GM21723 (cell line): ENCODE results near the gene MAN2B2.
"Not testable (repeated sequence)": the region's sequence is repeated elsewhere in the genome, so short reads cannot be mapped to it uniquely, and the experiment has no call there.

ENCODE experiments used
- ATAC-seq: cut with Tn5 transposase; IDR thresholded peaks from one replicate; pipeline ENCODE4 v1.9.1; 2021; ENCODE audit warnings: mild to moderate bottlenecking, moderate library complexity; ENCODE audit not compliant: unreplicated experiment

The MAN2B2 gene

DNA sequence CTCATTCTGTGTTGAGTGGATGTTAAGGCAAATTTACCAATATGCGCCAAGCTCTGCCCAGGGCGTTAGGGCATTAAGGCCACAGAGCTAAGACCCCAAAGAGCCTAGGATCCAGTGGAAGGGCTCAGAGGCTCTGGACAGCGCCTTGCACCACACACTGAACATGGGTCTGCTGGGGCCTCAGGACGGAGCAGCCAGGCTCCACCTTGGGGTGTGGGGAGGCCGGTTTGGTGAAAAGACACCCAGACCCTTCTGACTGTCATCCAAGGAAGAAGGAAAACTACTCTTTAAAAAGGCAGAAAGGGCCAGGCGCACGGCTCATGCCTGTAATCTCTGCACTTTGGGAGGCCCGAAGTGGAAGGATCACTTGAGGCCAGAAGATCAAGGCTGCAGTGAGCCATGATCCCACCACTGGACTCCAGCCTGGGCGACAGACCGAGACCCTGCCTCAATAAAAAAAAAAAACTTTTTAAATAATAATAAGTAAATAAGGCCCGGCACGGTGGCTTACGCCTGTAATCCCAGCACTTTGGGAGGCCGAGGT lies 64.2 kb downstream of the MAN2B2 start:
- ATAC-seq: no peak

DNA sequence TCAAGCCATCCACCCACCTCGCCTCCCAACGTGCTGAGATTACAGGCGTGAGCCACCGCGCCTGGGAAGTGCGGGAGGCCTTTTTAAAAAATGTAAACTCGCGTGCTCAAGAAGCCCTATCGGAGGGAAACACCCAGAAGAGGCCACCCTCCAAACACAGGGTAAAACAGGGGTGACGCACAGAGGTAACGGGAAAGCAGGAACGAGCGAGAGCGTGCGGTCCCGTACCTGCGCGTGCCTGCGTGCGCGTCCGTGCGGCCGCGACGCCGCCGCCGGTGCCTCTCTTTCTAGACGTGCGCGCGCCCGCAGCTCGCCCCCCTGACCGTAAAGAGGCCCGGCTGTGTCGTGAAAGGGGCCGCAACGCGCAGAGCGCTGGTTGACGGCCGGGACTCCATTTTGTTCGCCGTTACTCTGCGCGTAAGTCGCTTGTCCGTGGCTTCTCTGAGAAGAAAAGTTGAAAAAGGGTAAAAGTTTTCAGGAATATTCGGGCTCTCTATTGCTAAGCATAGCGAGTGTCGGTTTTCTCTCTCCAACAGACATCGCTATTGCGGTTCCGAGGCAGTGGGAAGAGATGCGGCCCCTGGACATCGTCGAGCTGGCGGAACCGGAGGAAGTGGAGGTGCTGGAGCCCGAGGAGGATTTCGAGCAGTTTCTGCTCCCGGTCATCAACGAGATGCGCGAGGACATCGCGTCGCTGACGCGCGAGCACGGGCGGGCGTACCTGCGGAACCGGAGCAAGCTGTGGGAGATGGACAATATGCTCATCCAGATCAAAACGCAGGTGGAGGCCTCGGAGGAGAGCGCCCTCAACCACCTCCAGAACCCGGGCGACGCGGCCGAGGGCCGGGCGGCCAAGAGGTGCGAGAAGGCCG lies 65.5 kb downstream of the MAN2B2 start, which contains the start of gene MRFAP1:
MRFAP1 (plus strand) TSS at position 394 of the 872 bp plus-strand sequence; CDS start at position 572, 178 bp downstream.
- peak; percentile 77 for ATAC-seq

DNA sequence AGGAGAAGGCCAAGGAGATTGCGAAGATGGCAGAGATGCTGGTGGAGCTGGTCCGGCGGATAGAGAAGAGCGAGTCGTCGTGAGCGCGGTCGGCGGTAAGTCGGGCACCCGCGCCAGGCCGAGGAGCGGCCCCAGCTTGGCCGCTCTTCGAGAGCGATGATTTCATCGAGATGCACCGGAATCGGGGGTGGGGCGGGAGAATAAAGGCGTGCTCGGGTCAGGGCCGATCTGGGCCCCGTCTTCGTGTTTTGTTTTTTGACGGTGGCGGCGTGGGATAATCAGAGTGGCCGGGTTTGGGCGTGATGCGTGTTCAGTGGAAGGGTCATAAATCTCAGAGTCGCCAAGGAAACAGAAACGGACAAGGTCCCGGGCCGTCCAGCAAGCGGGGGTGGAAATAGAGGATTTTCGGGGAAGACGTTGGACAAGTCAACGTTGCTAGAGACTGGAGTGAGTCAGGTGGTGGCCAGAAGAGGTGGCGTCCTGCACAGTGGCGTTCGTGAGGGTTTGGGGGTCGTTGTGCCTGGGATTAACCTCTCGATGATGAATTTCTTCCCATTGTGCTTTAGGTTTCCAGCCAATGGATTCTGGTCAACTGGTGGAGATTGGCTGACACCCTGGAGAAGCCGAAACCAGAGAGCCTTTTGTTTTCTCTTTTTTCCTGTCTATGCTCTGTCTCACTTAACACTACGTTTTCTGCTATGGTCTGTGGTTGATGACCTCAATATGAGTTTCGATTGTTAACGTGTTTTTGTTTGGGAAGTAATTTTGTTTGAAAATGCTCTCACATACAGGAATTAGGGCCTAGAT lies 66.4 kb downstream of the MAN2B2 start:
- peak; percentile 28 for ATAC-seq

DNA sequence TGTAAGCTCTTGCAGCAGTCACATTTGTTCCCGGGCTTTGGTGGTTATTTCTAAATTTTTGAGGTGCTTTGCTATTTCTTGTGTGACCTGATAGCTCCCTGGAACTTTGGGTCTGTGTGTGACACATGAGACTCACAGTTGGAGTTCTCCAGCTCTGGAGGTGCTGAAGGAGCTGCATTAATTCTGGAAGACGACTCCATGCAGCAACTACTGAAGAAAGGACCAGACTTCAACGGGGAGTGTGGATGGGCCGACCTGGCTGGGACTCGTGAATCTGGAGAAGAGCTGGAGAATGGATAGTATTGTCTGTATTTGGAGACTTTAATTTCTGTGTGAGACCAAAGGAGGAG lies 67.0 kb downstream of the MAN2B2 start:
- ATAC-seq: no peak

DNA sequence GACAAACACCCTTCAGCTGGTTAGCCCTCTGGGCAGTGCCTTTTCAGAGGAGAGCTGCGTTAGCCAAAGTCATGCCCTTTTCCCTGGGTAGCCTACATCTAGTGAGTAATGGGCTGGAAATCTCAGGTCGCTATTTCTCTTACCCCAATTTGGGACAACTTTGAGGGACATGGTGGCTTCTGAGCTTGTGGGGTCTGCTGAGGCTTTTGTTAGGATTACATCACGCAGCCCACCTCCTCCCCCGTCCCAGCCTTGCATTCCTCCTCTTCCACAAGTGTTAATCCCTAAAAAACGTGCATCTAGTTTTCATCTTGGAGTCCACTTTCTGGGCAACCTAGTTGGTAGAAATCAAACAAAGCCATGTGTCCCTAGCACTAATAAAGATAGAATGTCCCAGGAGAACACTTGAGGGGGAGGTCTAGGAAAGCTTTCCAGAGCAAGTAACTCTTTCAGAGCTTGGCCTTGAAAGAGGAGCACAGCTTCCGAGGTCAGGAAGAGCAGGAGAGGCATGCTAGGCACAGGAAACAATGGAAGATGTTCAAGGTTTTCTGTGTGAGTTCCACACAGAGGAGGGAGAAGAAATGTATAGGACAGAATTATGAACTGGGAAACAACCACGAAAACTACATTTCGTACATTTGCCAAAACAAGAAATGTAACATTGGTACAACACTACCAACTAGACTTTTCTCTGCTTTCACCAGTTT lies 68.3 kb downstream of the MAN2B2 start:
- no peak for ATAC-seq

DNA sequence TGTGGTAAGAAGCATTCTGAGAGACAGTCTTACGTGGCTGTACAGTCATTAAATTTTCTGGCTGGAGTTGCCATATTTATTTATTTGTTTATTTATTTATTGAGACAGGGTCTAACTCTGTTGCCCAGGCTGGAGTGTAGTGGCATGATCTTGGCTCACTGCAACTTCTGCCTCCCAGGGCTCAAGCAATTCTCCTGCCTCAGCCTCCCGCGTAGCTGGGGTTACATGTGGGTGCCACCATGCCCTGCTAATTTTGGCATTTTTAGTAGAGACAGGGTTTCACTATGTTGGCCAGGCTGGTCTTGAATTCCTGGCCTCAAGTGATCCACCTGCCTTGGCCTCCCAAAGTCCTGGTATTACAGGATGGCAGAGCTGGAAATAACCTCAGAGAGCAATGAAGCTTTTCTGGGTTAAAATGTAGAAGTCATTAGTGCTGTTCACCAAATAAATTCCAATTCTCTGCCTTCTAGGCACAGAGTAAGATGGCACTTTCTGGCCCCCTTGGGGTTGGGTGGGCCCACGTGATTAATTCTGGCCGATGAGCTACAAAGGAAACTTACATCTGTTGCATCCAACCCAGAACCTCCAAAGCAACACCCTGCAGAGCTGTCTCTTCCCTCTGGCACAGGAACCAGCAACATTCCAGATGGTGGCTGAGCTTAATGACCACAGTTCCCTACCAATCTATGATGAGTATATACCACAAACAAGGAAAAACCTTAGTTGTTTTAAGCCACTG lies 70.0 kb downstream of the MAN2B2 start:
- no peak for ATAC-seq

DNA sequence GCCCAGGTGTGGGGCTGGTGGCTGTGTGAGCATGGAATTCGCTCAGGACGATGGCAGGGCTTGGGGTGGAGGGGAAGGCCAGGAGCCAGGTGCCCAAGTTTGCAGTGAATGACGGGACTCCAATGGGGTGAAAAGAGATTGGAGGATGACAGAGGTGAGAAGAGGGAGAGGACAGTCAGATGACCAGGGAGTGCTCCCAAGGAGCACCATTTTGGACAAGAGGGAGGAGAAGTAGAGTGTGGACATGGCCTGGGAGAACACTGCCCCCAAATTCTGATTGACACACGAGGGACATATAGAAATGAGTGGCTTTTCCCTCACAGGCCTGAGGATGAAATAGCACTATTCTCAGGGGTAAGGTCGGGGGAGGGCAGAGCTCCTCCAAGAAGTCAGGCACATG lies 72.2 kb downstream of the MAN2B2 start:
- no peak for ATAC-seq

DNA sequence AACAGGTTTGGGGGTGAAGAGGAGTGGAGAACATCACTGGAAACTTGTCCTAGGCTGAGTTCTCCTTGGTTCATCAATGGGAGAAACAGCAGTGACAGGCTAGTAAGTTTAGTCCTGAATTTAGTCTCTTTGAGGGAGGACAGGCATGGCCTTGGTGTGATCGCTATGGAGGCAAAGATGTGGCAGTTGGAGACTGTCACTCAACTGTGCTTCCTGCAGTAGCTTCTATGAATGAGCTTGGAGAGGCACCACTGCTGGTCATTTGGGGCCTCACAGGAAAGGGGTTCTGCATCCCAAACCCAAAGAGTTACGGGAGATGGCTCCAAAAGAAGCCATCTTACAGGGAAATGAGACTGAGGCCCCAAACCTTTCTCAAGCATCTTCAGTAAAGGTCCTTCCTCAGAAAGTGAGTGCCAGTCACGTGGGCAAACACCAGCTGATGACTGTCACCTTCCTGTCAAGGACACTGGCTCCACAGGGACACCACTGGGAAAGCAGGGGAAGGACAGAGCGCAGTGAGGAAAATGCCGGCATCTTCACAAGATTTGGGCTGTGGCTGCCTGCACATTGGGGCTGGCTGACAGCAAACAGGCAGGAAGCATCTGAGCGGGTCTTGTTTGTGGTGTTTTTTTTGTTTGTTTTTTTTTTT lies 72.7 kb downstream of the MAN2B2 start:
- no peak for ATAC-seq

DNA sequence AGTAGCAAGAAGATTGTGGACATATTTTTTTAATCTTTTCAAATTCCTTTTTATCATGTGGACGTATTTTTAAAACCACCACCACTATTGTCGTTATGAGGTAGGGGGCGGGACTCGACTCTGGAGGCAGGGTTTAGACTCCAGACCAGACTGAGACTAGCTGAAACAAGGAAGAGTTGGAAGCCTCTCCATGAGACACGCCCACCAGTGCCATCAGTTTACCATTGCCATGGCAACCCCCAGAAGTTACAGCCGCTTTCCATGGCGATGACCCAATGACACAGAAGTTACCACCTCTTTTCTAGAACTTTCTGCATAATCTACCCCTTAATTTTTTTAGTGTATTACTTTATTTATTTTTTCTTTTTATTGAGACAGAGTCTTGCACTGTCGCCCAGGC lies 74.2 kb downstream of the MAN2B2 start:
- ATAC-seq: no peak

DNA sequence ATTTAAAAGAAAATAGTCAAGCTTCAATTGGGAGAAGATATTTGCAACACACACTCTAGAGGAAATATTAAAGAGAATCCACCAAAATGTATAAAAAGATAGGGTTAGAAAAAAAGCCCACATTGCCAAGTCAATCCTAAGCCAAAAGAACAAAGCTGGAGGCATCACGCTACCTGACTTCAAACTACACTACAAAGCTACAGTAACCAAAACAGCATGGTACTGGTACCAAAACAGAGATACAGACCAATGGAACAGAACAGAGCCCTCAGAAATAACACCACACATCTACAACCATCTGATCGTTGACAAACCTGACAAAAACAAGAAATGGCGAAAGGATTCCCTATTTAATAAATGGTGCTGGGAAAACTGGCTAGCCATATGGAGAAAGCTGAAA lies 79.2 kb downstream of the MAN2B2 start:
- not testable (repeated sequence) for ATAC-seq

DNA sequence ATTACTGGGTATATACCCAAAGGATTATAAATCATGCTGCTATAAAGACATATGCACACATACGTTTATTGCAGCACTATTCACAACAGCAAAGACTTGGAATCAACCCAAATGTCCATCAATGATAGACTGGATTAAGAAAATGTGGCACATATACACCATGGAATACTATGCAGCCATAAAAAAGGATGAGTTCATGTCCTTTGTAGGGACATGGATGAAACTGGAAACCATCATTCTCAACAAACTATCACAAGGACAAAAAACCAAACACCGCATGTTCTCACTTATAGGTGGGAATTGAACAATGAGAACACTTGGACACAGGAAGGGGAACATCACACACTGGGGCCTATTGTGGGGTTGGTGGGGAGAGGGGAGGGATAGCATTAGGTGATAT lies 80.3 kb downstream of the MAN2B2 start:
- not testable (repeated sequence) for ATAC-seq

DNA sequence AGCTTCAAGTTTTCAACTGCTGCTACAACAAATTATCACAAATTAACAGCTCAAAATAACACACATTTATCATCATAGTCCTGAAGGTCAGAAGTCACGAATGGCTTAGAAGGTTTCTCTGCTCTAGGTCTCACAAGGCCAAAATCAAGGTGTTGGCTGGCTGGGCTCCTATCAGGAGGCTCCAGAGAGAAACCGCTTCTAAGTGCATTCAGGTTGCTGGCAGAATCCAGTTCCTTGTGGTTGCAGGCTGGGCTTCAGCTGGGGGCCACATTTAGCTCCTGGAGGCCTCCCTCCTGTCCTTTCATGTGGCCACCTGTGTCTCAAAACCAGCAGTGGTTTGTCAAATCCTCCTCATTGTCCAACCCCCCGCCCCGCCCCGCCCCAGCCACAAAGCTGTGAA lies 80.9 kb downstream of the MAN2B2 start:
- no peak for ATAC-seq

DNA sequence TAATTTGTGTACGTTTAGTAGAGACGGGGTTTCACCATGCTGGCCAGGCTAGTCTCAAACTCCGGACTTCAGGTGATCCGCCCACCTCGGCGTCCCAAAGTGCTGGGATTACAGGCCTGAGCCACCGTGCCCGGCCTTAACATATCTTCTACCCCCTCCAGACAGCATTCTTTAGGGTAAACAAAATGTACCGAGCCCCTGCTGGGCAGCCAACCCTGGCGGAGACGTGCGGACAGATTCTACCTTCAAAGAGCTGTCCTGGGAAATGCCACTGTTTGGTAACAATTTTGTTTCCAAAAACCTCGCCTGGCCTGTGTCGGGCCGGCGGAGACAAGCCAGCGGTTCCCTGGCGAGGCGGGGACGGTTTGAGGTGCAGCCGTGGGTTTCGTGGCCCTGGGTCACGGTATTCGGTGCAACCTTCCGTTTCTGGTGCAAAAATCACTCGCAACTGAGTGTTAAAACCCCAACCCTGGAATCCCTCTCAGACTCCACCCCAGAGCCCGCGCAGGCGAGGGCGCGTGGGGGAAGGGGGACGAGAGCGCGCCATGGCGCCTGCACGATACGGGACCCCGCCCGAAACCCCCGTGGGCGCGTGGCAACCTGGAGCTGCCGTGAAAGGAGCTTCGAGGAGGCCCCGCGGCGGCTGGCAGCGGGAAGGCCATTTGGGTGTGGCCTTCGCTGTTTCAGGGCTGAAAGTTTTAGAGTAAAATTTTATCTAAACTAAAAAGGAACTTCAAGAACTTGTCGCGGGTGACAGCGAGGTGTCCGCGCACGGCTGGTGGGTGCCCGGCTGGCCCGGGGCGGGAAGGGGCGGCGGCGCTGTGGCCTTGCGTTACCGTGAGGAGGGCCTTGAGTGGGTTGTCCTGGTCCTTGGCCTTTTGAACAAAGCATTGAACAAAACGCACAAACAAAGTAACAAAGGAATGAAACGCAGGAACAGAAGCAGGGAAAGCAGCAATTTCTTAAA lies 82.5 kb downstream of the MAN2B2 start:
- no peak for ATAC-seq

DNA sequence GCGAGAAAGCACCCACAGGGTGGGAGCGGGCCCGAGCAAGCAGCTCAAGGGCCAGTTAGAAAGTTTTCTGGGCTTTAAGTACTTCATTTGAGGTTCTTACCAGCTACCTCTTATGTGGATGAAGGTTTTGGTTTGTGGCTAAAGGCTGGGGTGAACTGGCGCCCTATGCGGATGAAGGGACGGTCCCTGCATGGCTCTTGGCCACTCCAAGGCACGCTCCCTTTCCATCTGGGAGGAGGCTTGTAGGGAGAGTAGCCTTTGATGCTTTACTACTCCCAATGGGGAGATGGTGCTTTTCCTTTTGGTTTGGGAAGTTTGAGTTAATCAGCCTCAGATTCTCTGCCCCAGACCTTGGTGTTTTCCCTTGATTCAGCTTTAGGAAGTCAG lies 83.2 kb downstream of the MAN2B2 start:
- no peak for ATAC-seq

DNA sequence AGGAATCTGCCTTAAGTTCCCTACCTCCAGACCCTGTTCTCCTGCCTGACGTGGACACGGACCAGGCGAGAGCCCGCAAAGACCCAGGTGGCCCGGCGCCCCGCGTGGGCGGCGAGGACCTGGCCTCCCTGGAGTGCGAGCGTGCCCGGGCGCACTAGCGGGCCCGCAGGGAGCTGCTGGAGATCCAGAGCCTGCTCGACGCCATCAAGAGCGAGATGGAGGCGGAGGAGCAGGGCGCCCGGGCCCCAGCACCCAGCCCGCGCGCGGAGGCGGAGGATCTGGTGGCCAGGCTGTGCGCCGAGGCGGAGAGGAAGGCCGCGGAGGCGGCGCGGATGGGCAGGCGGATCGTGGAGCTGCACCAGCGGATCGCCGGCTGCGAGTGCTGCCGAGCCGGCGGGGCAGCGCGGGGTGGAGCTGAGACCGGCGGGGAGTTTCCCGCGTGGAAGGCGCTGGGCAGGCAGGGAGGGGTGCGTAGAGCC lies 83.6 kb downstream of the MAN2B2 start:
- ATAC-seq: no peak

DNA sequence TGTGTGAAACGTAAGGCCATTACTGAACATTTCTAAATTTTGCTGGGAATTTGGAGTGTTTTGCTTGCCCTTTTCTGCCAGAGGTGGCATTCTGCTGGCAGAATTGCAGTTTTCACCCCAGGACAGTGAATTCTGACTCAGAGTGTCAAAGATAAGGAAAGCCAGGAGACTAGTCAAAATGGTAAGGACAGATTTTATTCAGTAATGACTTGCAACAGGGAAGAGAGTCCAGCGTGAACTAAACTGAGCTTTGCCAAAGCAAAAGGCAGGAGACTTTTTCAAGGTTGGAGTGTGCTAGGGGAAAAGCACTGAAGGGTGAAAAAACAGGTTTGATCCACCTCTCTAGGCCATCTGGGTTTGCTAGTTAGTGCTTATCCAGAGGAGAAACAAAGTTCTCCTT lies 84.9 kb downstream of the MAN2B2 start:
- no peak for ATAC-seq

DNA sequence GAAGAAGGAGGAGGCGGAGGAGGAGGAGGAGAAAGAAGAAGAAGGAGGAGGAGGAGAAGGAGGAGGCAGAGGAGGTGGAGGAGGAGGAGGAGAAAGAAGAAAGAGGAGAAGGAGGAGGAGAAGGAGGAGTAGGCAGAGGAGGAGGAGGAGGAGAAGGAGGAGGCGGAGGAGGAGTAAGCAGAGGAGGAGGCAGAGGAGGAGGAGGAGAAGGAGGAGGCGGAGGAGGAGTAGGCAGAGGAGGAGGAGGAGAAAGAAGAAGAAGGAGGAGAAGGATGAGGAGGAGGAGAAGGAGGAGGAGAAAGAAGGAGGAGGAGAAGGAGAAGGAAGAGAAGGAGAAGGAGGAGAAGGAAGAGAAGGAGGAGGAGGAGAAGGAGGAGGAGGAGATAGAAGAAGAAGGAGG lies 85.4 kb downstream of the MAN2B2 start:
- ATAC-seq: no peak

DNA sequence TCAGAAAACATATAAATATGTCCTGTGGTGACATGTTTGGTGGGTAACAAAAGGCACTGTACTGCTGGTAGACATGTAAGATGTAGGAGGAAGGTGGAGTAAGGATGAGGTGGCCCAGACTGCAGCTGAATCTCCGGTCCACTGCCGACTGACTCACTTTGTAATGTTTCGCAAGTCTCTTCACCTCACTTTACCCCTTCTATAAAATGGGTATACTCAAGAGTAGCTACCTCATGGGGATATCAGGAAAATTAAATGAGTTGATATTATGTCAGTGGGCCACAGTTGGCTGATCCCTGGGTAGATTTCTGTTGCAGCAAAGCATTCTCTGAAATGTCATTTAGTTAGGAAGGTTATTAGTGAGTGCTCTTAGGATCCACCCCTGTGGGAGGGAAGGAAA lies 87.6 kb downstream of the MAN2B2 start:
- no peak for ATAC-seq
